Endothelial cell of umbilical vein (primary cell): ENCODE data around the gene ADTRP.

Source experiments
- EZH2 ChIP-seq: IDR thresholded peaks from 2 replicates; pipeline ENCODE4 v1.6.1; 2012; ENCODE audit warnings: borderline replicate concordance, low read depth, mild to moderate bottlenecking, moderate library complexity, low read length, inconsistent platforms; ENCODE audit not compliant: severe bottlenecking
- GATA2 ChIP-seq: IDR thresholded peaks from 2 replicates; pipeline ENCODE4 v1.7.0; 2011; ENCODE audit warnings: low read depth, mild to moderate bottlenecking, moderate library complexity, mixed read lengths, low read length; ENCODE audit not compliant: insufficient read length, insufficient read depth
- JUN ChIP-seq: IDR thresholded peaks from 2 replicates; pipeline ENCODE4 v1.6.1; 2011; ENCODE audit warnings: borderline replicate concordance, low read depth; ENCODE audit not compliant: insufficient read length, insufficient read depth
- MYC ChIP-seq: IDR thresholded peaks from one replicate; pipeline ENCODE4 v1.6.1; 2011; ENCODE audit warnings: mild to moderate bottlenecking, low read depth, low read length
- POLR2A ChIP-seq: IDR thresholded peaks from 2 replicates; pipeline ENCODE4 v1.6.1; 2012; ENCODE audit warnings: low read depth, mild to moderate bottlenecking, control low read depth, low read length
- POLR2AphosphoS5 ChIP-seq: IDR thresholded peaks from 2 replicates; pipeline ENCODE4 v1.6.1; 2012; ENCODE audit warnings: low read depth, mild to moderate bottlenecking, control low read depth, low read length, moderate library complexity; ENCODE audit not compliant: insufficient read depth
- TF ChIP-seq, protein P1 (sequence below), 2 donors: IDR thresholded peaks; 1 replicate in 1 of 2; 2 replicates in 1 of 2; pipeline ENCODE4 v1.5.1; 2011; ENCODE audit warnings: low read length in 2 of 2, mild to moderate bottlenecking in 2 of 2, moderate library complexity in 2 of 2, control low read depth in 1 of 2, inconsistent platforms in 1 of 2, low read depth in 1 of 2; ENCODE audit not compliant: insufficient read depth in 1 of 2; ENCODE audit errors: extremely low read depth in 1 of 2

DNA sequence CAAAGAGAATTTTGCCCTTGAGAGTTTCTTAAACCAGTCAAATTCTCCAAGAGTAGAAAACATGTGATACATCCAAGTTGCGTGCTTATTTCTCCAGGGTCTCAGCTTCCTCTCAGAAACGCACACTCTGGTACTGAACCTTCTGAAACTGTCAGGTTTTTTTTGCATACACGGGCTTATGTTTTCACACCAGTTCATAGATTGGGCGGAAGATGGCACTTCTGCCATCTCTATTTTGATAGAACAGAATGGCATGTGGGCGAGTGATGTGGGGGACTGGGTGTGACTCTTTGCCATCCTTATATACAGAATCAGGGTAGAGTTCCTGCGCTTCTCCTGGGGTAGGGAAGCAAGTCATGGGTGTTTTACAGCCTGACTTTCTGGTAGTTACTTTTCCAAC is 56.4 kb downstream of the ADTRP start:
- no peak for TF ChIP-seq POLR2A
- TF ChIP-seq, protein P1, sequence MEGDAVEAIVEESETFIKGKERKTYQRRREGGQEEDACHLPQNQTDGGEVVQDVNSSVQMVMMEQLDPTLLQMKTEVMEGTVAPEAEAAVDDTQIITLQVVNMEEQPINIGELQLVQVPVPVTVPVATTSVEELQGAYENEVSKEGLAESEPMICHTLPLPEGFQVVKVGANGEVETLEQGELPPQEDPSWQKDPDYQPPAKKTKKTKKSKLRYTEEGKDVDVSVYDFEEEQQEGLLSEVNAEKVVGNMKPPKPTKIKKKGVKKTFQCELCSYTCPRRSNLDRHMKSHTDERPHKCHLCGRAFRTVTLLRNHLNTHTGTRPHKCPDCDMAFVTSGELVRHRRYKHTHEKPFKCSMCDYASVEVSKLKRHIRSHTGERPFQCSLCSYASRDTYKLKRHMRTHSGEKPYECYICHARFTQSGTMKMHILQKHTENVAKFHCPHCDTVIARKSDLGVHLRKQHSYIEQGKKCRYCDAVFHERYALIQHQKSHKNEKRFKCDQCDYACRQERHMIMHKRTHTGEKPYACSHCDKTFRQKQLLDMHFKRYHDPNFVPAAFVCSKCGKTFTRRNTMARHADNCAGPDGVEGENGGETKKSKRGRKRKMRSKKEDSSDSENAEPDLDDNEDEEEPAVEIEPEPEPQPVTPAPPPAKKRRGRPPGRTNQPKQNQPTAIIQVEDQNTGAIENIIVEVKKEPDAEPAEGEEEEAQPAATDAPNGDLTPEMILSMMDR (IDR thresholded peaks at IDR 0.05; ENCODE audit: extremely low read depth in 1 of 2, insufficient read depth in 1 of 2, low read depth in 1 of 2, low read length in 2 of 2), result no peak
- no peak for TF ChIP-seq JUN
- TF ChIP-seq MYC, result no peak
- TF ChIP-seq POLR2AphosphoS5, result no peak
- no peak for TF ChIP-seq EZH2
- no peak for TF ChIP-seq GATA2
